ENCODE results near the gene ADAMTSL2.

DNA sequence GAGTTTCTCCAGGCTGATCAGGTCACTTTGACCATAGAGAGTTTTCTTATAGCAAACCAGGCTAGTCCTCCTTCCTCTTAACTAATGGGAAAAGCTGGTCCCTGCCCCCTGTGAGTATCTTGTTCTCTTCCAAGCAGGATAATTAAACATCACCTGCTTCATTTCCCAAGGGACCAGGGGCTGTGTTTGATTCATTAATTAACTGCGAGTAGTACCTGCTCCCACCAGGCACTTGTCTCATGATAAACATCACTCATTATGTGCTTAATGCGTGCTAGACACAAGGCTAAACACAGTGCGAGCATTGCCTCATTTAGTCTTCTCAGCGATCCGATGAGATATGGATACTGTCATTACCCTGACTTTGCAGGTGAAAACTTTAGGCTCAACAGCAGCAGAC, 76.3 kb downstream of the ADAMTSL2 start:
- TF ChIP-seq, protein P1, sequence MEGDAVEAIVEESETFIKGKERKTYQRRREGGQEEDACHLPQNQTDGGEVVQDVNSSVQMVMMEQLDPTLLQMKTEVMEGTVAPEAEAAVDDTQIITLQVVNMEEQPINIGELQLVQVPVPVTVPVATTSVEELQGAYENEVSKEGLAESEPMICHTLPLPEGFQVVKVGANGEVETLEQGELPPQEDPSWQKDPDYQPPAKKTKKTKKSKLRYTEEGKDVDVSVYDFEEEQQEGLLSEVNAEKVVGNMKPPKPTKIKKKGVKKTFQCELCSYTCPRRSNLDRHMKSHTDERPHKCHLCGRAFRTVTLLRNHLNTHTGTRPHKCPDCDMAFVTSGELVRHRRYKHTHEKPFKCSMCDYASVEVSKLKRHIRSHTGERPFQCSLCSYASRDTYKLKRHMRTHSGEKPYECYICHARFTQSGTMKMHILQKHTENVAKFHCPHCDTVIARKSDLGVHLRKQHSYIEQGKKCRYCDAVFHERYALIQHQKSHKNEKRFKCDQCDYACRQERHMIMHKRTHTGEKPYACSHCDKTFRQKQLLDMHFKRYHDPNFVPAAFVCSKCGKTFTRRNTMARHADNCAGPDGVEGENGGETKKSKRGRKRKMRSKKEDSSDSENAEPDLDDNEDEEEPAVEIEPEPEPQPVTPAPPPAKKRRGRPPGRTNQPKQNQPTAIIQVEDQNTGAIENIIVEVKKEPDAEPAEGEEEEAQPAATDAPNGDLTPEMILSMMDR (IDR thresholded peaks at IDR 0.05; ENCODE audit: low read depth, low read length, missing input control) = no peak
- TF ChIP-seq, protein P2, sequence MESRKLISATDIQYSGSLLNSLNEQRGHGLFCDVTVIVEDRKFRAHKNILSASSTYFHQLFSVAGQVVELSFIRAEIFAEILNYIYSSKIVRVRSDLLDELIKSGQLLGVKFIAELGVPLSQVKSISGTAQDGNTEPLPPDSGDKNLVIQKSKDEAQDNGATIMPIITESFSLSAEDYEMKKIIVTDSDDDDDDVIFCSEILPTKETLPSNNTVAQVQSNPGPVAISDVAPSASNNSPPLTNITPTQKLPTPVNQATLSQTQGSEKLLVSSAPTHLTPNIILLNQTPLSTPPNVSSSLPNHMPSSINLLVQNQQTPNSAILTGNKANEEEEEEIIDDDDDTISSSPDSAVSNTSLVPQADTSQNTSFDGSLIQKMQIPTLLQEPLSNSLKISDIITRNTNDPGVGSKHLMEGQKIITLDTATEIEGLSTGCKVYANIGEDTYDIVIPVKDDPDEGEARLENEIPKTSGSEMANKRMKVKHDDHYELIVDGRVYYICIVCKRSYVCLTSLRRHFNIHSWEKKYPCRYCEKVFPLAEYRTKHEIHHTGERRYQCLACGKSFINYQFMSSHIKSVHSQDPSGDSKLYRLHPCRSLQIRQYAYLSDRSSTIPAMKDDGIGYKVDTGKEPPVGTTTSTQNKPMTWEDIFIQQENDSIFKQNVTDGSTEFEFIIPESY (IDR thresholded peaks at IDR 0.05) = no peak
- no peak for TF ChIP-seq SP1 (IDR thresholded peaks at IDR 0.05)
- TF ChIP-seq, protein P3, sequence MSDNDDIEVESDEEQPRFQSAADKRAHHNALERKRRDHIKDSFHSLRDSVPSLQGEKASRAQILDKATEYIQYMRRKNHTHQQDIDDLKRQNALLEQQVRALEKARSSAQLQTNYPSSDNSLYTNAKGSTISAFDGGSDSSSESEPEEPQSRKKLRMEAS (IDR thresholded peaks at IDR 0.05) = no peak
- TF ChIP-seq FOXA1 (IDR thresholded peaks at IDR 0.05) = no peak
- TF ChIP-seq, protein P4, sequence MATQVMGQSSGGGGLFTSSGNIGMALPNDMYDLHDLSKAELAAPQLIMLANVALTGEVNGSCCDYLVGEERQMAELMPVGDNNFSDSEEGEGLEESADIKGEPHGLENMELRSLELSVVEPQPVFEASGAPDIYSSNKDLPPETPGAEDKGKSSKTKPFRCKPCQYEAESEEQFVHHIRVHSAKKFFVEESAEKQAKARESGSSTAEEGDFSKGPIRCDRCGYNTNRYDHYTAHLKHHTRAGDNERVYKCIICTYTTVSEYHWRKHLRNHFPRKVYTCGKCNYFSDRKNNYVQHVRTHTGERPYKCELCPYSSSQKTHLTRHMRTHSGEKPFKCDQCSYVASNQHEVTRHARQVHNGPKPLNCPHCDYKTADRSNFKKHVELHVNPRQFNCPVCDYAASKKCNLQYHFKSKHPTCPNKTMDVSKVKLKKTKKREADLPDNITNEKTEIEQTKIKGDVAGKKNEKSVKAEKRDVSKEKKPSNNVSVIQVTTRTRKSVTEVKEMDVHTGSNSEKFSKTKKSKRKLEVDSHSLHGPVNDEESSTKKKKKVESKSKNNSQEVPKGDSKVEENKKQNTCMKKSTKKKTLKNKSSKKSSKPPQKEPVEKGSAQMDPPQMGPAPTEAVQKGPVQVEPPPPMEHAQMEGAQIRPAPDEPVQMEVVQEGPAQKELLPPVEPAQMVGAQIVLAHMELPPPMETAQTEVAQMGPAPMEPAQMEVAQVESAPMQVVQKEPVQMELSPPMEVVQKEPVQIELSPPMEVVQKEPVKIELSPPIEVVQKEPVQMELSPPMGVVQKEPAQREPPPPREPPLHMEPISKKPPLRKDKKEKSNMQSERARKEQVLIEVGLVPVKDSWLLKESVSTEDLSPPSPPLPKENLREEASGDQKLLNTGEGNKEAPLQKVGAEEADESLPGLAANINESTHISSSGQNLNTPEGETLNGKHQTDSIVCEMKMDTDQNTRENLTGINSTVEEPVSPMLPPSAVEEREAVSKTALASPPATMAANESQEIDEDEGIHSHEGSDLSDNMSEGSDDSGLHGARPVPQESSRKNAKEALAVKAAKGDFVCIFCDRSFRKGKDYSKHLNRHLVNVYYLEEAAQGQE (IDR thresholded peaks at IDR 0.05) = no peak
- TF ChIP-seq JUND (IDR thresholded peaks at IDR 0.05) = no peak
- TF ChIP-seq GABPA (IDR thresholded peaks at IDR 0.05 in 1 of 2, conservative IDR thresholded peaks at IDR 0.05 in 1 of 2) = no peak
